Kidney (tissue), 14 donors: ENCODE data around the gene ZNF292. TPM values are rescaled to one million over a fixed set of nuclear protein-coding genes. Genes with fewer than 3 reads are reported as not detected.
A peak's percentile ranks its signal among the peaks of the same experiment; 100 is the strongest.
"Not testable (repeated sequence)": the region's sequence is repeated elsewhere in the genome, so short reads cannot be mapped to it uniquely, and the experiment has no call there.

Source experiments
- DNase-seq, 5 donors: peaks; one replicate each; pipeline ENCODE4 v3.0.0-alpha.2; 2013 to 2020
- FAIRE-seq: peaks from 2 replicates; lab custom pipeline; 2012; peaks lifted over from hg19 to GRCh38; lab: Jason Lieb, UNC
- H3K27ac ChIP-seq, 2 donors: one replicate each; pipeline ENCODE4 v1.7.0; 2013; ENCODE audit warnings: low read depth in 2 of 2, low read length in 2 of 2, inconsistent platforms in 1 of 2
- H3K27me3 ChIP-seq: one replicate; pipeline ENCODE4 v1.7.1; 2013; ENCODE audit warnings: low read length, inconsistent platforms; ENCODE audit not compliant: control insufficient read depth, insufficient read depth
- H3K36me3 ChIP-seq, 3 donors: one replicate each; pipeline versions ENCODE4 v1.7.0 to v1.7.1; 2013; ENCODE audit warnings: low read length in 3 of 3, control low read depth in 1 of 3, inconsistent platforms in 1 of 3; ENCODE audit not compliant: insufficient read depth in 3 of 3, control insufficient read depth in 2 of 3
- H3K4me1 ChIP-seq, 3 donors: one replicate each; pipeline versions ENCODE4 v1.7.0 to v1.7.1; 2013; ENCODE audit warnings: low read length in 3 of 3, inconsistent platforms in 1 of 3, low read depth in 1 of 3; ENCODE audit not compliant: control insufficient read depth in 2 of 3, insufficient read depth in 2 of 3
- H3K4me3 ChIP-seq, 3 donors: one replicate each; pipeline versions ENCODE4 v1.7.0 to v1.8.1; 2013; ENCODE audit warnings: low read length in 3 of 3, control low read depth in 1 of 3, inconsistent platforms in 1 of 3
- H3K9ac ChIP-seq, 3 donors: one replicate each; pipeline versions ENCODE4 v1.7.0 to v1.7.1; 2013; ENCODE audit warnings: low read length in 3 of 3, control low read depth in 1 of 3, inconsistent platforms in 1 of 3
- H3K9me3 ChIP-seq, 3 donors: one replicate each; pipeline versions ENCODE4 v1.7.0 to v1.7.1; 2013; ENCODE audit warnings: low read length in 3 of 3, control low read depth in 1 of 3, inconsistent platforms in 1 of 3; ENCODE audit not compliant: control insufficient read depth in 2 of 3, insufficient read depth in 1 of 3
- intact Hi-C: fragments of 100-400 bp; cut with DNase I; formaldehyde crosslinking; loops from one replicate; pipeline ENCODE4 v1.11.1; 2022
- polyA plus RNA-seq: library from polyadenylated mRNA; stranded (reverse); fragments of 350-450 nt; fragmentation: Illumina TruSeq; extraction: RNeasy Lipid Tissue Mini Kit (QIAGEN cat#74804); gene quantifications from one replicate; pipeline ENCODE4 v1.2.3, GENCODE V29; 2014; ENCODE audit warnings: low read depth, low replicate concordance; ENCODE audit not compliant: insufficient read depth
- total RNA-seq: library from RNA; stranded (reverse); fragmentation: NEBNext Ultra II Directional; extraction: Animal tissue kit (Norgen Biotek cat#: 25700); gene quantifications from one replicate; pipeline ENCODE4 v1.2.1, GENCODE V29; 2021
- TF ChIP-seq, protein P1 (sequence below): IDR thresholded peaks from 3 replicates; pipeline ENCODE4 v1.5.1; 2012; ENCODE audit warnings: mild to moderate bottlenecking, moderate library complexity, borderline replicate concordance; ENCODE audit not compliant: insufficient read depth; ENCODE audit errors: extremely low read depth
- donor health status: control.
- donor health status: control.
- donor health status: control.
- donor health status: control.
- donor health status: control.
- donor health status: DM: yes; HTN: yes; CAD: no.
- donor health status: Normal renal cell carcinoma (clear cell type).

Gene ZNF292
- total and polyA plus RNA-seq, 2 donors from 2014 or later = 3.4 to 52.3 TPM

DNA sequence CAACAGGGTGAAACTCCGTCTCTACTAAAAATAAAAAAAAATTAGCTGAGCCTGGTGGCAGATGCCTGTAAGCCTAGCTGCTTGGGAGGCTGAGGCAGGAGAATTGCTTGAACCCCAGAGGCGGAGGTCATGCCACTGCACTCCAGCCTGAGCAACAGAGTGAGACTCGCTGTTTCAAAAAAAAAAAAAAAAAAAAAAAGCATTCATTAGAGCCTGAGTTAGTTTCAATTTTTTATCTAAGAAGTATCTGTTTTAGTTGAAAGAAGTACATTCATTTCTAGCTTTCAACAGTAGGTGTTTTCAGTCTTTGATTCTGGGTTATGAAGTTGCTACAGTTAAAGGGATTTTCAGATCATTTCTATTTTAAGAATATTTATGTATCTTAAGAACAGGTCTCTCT lies 42.2 kb downstream of the ZNF292 start:
- Histone ChIP-seq H3K27ac (no peak overlapping the region), H3K9me3 (no peaks in the 10 kb centered on the region), H3K27me3 (no peaks in the 10 kb centered on the region), H3K4me3 (no peak overlapping the region), H3K9ac (no peak overlapping the region), H3K36me3 (no peaks in the 10 kb centered on the region), H3K4me1 (peaks cover 0 to 6% (median 0%) of the 10 kb centered on the region in 3 donors)
- no peak for FAIRE-seq
- no peak for DNase-seq
- TF ChIP-seq, protein P1, sequence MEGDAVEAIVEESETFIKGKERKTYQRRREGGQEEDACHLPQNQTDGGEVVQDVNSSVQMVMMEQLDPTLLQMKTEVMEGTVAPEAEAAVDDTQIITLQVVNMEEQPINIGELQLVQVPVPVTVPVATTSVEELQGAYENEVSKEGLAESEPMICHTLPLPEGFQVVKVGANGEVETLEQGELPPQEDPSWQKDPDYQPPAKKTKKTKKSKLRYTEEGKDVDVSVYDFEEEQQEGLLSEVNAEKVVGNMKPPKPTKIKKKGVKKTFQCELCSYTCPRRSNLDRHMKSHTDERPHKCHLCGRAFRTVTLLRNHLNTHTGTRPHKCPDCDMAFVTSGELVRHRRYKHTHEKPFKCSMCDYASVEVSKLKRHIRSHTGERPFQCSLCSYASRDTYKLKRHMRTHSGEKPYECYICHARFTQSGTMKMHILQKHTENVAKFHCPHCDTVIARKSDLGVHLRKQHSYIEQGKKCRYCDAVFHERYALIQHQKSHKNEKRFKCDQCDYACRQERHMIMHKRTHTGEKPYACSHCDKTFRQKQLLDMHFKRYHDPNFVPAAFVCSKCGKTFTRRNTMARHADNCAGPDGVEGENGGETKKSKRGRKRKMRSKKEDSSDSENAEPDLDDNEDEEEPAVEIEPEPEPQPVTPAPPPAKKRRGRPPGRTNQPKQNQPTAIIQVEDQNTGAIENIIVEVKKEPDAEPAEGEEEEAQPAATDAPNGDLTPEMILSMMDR = no peak
- intact Hi-C loops = no loop called here

- H3K27ac ChIP-seq, FAIRE-seq, H3K9me3 ChIP-seq, H3K4me3 ChIP-seq, H3K4me1 ChIP-seq, H3K27me3 ChIP-seq, intact Hi-C loops, H3K9ac ChIP-seq, H3K36me3 ChIP-seq: not testable (repeated sequence)
- peak in 1 of 5 donors; percentile 31 for DNase-seq
These were observed 42.9 kb downstream of the ZNF292 start for GRCh38 chr6:87198022-87198810.

DNA sequence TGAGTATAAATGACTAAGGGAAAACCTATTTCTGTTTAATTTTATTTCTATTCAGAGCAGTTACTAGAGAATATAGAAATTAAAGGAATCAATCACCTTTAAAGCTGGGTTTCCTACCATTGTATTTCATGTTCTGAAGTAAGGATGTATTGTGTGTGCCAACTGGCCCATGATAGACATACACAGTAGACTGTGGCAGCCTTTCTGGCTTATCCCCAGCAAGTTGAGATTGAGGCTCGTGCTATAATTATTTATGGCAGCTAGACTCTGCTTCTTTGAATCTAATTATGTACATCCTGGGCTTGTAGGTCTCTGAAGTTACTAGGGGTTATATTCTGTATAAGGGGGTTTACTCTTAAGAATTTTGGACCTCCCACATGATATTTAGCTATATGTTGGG lies 44.4 kb downstream of the ZNF292 start:
- Histone ChIP-seq H3K4me3 (no peak overlapping the region), H3K27me3 (no peaks in the 10 kb centered on the region), H3K36me3 (no peaks in the 10 kb centered on the region), H3K9me3 (no peaks in the 10 kb centered on the region), H3K27ac (no peak overlapping the region), H3K9ac (no peak overlapping the region), H3K4me1 (peaks cover 0 to 6% (median 0%) of the 10 kb centered on the region in 3 donors)
- no peak for FAIRE-seq
- intact Hi-C loops = no loop called here
- DNase-seq = no peak
- TF ChIP-seq, protein P1 = no peak

DNA sequence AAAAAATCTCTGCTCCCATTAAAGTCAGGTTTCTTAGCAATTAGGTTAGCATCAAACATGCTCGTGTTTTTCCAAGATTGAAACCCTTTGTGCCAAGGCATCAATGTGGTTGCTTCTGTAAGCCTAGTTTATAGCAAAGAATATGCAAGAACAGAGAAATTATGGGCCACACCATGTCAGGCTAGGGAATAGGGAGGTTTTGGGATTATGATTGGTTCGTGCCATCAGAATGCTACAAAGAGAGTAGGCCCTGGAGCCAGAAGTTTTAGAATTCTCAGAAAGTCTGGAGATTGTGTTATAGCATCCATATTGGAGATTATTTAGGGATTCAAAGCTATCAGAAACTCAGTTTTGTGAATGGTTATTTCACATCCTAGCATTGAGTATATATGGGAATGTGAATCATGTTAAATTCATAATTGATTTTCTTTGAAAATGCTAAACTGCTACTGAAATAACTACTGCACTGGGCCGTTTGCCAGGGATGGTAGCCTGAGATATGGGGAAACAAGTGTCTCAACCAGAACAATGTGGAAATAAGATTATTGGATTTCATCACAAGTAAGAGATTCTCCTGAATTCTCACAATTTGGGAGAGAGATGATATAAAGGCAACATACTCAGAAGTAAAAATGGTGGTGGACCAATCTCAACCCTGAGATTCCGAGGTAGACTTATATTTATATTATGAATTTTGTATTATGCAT lies 45.3 kb downstream of the ZNF292 start:
- DNase-seq = peak in 1 of 5 donors; percentile 34
- TF ChIP-seq, protein P1 = no peak
- no peak overlapping the region for H3K27ac ChIP-seq
- intact Hi-C loops = no loop called here
- H3K9ac ChIP-seq = no peak overlapping the region
- no peak for FAIRE-seq
- no peaks in the 10 kb centered on the region for H3K36me3 ChIP-seq
- no peaks in the 10 kb centered on the region for H3K9me3 ChIP-seq
- H3K27me3 ChIP-seq = no peaks in the 10 kb centered on the region
- H3K4me3 ChIP-seq = no peak overlapping the region
- H3K4me1 ChIP-seq = peaks cover 0 to 6% (median 0%) of the 10 kb centered on the region in 3 donors
